Right lobe of liver (tissue), 6 donors: ENCODE results near the gene LBHD1. TPM values are rescaled to one million over a fixed set of nuclear protein-coding genes. Genes with fewer than 3 reads are reported as not detected.

Experiments
- ATAC-seq, 4 donors: fragments of 200-7000 bp; cut with Tn5 transposase; one replicate each; pipeline ENCODE4 v1.9.1; 2020; ENCODE audit warnings: mild to moderate bottlenecking in 4 of 4, moderate library complexity in 4 of 4
- DNase-seq, 3 donors: peaks; one replicate each; pipeline ENCODE4 v3.0.0-alpha.2; 2020
- H3K27ac ChIP-seq, 3 donors: fragments of 200-600 bp; one replicate each; pipeline ENCODE4 v1.8.0; 2022
- H3K27me3 ChIP-seq, 2 donors: fragments of 200-600 bp; one replicate each; pipeline ENCODE4 v1.8.0; 2022
- H3K36me3 ChIP-seq, 4 donors: fragments of 200-600 bp; sonication (generic) in 1 of 4; one replicate each; pipeline versions ENCODE4 v1.5.1 to v1.8.0; 2017 to 2022; ENCODE audit warnings: control low read depth in 1 of 4
- H3K4me1 ChIP-seq, 4 donors: fragments of 200-600 bp; sonication (generic) in 1 of 4; one replicate each; pipeline versions ENCODE4 v1.5.1 to v1.8.0; 2017 to 2022; ENCODE audit warnings: control low read depth in 1 of 4
- H3K4me3 ChIP-seq, 3 donors: fragments of 200-600 bp; one replicate each; pipeline ENCODE4 v1.8.0; 2022
- H3K9me3 ChIP-seq, 4 donors: fragments of 200-600 bp; sonication (generic) in 1 of 4; one replicate each; pipeline versions ENCODE4 v1.5.1 to v1.8.0; 2017 to 2022; ENCODE audit warnings: control low read depth in 1 of 4
- POLR2A ChIP-seq: fragments of 450-650 bp; IDR thresholded peaks from one replicate; pipeline ENCODE4 v1.6.1; 2017; ENCODE audit warnings: antibody characterized with exemption, mild to moderate bottlenecking
- WGBS: methylation state at CpG from one replicate; pipeline ENCODE4 v1.1.6; 2018; ENCODE audit warnings: low coverage, low lambda C conversion rate; ENCODE audit not compliant: insufficient coverage; ENCODE audit errors: missing lambda C conversion rate; 5-methylcytosine and 5-hydroxymethylcytosine counted together
- intact Hi-C, 2 donors: fragments of 100-400 bp; cut with DNase I; formaldehyde crosslinking; loops; one replicate each; pipeline versions ENCODE4 v1.11.2 to v1.14.1; 2022
- total RNA-seq, 6 experiments: library from RNA; depleted of rRNA in 2 of 6; stranded (reverse); fragments of >200 nt in 2 of 6; fragmentation: NEBNext Ultra II Directional in 3 of 6; extraction: Animal tissue kit (Norgen Biotek cat#: 25700) in 3 of 6; gene quantifications; one replicate each; pipeline versions ENCODE4 v1.1.0 to v1.2.4, GENCODE V29; 2016 to 2023
- TF ChIP-seq, protein P1 (sequence below), 4 donors: fragments of 200-600 bp in 3 of 4; fragments of 450-650 bp in 1 of 4; IDR thresholded peaks; one replicate each; pipeline versions ENCODE4 v1.5.1 to v1.8.0; 2016 to 2022; ENCODE audit warnings: antibody characterized with exemption in 4 of 4, mild to moderate bottlenecking in 2 of 4
- donor health status: DM: no; HTN: yes; CAD: no.
- donor health status: DM: no; HTN: no; CAD: no.
- donor health status: DM: no; HTN: no; CAD: no.
- donor health status: DM: no; HTN: yes; CAD: no.
- donor health status: DM: no; HTN: yes; CAD: no.

The LBHD1 gene
- total RNA-seq, 6 experiments from 2014 or later = 2.7 to 6.5 (median 3.7) TPM

DNA sequence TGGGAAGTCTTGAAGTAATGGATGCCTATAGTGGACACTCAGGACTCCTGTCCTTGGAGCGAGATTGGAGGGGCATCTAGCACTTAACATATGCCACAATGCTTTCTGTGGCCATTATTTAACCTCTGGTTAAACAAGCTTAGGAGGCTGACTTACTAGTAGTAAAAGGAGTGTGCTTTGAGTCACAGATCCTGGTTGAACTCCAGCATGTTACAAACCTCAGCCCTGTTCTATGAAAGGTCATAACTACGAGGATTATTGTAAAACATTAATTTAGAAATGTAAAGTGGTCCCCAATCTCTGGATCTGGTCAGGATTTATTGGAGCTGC, 1.1 kb upstream of the LBHD1 start:
- H3K9me3 ChIP-seq = no peaks in the 10 kb centered on the region
- H3K27ac ChIP-seq = no peak overlapping the region
- H3K36me3 ChIP-seq = peaks cover 0 to 26% (median 0%) of the 10 kb centered on the region in 4 donors
- no peak for DNase-seq
- H3K27me3 ChIP-seq = no peaks in the 10 kb centered on the region
- TF ChIP-seq, protein P1, sequence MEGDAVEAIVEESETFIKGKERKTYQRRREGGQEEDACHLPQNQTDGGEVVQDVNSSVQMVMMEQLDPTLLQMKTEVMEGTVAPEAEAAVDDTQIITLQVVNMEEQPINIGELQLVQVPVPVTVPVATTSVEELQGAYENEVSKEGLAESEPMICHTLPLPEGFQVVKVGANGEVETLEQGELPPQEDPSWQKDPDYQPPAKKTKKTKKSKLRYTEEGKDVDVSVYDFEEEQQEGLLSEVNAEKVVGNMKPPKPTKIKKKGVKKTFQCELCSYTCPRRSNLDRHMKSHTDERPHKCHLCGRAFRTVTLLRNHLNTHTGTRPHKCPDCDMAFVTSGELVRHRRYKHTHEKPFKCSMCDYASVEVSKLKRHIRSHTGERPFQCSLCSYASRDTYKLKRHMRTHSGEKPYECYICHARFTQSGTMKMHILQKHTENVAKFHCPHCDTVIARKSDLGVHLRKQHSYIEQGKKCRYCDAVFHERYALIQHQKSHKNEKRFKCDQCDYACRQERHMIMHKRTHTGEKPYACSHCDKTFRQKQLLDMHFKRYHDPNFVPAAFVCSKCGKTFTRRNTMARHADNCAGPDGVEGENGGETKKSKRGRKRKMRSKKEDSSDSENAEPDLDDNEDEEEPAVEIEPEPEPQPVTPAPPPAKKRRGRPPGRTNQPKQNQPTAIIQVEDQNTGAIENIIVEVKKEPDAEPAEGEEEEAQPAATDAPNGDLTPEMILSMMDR (IDR thresholded peaks at IDR 0.05) = no peak
- no peak for TF ChIP-seq POLR2A
- no peak for ATAC-seq
- no peak overlapping the region for H3K4me3 ChIP-seq
- WGBS = 76% methylated on average over 2 of the region's 2 CpGs
- peaks cover 0 to 50% (median 18%) of the 10 kb centered on the region in 4 donors for H3K4me1 ChIP-seq
- intact Hi-C loops = loop anchor here in 1 of 2 donors (10.0 kb wide), 1 partner anchor 58 kb away; the partner anchor contains the start of genes EML3 and ROM1

- Histone ChIP-seq H3K36me3 (peaks cover 0 to 19% (median 0%) of the 10 kb centered on the region in 4 donors), H3K27ac (peak overlapping the region; percentile 80 to 90 (median 87)), H3K4me3 (peak overlapping the region; percentile 80 to 97 (median 95)), H3K4me1 (peaks cover 0 to 51% (median 18%) of the 10 kb centered on the region in 4 donors), H3K27me3 (no peaks in the 10 kb centered on the region), H3K9me3 (no peaks in the 10 kb centered on the region)
- ATAC-seq = peak; percentile 18 to 39 (median 33)
- TF ChIP-seq, protein P1 (IDR thresholded peaks at IDR 0.05) = no peak
- TF ChIP-seq POLR2A = no peak
- 1% methylated on average over 16 of the region's 17 CpGs for WGBS
- DNase-seq = no peak
- intact Hi-C loops = loop anchor here in 1 of 2 donors (10.0 kb wide), 1 partner anchor 56 kb away; the partner anchor contains the start of genes EML3 and ROM1
Measured at GRCh38 chr11:62671236-62671607, 845 bp downstream of the LBHD1 start.

DNA sequence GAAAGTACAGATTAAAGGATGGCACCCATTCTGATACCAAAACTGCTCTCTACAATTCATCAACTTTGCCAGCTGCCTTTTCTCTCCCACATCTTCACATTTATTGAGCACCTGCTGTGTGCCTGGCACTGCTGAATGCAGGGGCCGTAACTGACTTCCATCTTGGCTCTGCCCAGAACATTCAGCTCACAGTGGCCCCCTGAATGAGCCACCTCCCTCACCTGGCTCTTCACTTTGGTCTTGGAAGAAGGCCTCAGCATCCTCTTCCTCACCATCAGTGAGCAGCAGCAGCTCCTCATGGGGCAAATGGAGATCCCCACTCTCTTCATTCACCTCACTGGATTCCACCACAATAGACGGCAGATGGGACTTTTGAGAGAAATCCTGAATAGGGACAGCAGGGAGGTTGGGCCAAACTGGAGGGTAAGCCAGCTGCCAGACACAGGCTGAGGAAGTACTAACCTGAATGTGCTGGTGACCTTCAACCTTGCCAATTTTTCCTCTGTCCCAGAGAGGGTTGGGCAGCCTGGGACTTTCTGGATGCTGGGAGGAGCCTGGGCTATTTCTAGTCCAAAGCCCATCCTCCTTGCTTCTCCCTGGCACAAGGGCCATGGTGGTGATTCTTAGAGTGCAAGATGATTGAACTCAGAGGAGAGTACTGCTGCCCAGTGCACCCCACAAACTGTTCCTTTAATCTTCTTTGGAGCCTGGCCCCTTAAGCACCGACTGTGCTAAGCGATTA, 2.5 kb downstream of the LBHD1 start:
- ATAC-seq (peak; percentile 35 to 56 (median 44)), DNase-seq (peak; percentile 55 to 82 (median 80))
- peaks cover 0 to 12% (median 0%) of the 10 kb centered on the region in 4 donors for H3K36me3 ChIP-seq
- H3K27ac ChIP-seq = peak overlapping the region in 2 of 3 donors; percentile 27 to 55
- peaks cover 0 to 57% (median 20%) of the 10 kb centered on the region in 4 donors for H3K4me1 ChIP-seq
- intact Hi-C loops = loop anchor here in 1 of 2 donors (10.0 kb wide), 1 partner anchor 55 kb away; the partner anchor contains the start of genes EML3 and ROM1
- no peak for TF ChIP-seq POLR2A
- TF ChIP-seq, protein P1 (IDR thresholded peaks at IDR 0.05) = no peak
- 58% methylated on average over 4 of the region's 4 CpGs for WGBS
- H3K27me3 ChIP-seq = no peaks in the 10 kb centered on the region
- H3K4me3 ChIP-seq = no peak overlapping the region
- no peaks in the 10 kb centered on the region for H3K9me3 ChIP-seq

DNA sequence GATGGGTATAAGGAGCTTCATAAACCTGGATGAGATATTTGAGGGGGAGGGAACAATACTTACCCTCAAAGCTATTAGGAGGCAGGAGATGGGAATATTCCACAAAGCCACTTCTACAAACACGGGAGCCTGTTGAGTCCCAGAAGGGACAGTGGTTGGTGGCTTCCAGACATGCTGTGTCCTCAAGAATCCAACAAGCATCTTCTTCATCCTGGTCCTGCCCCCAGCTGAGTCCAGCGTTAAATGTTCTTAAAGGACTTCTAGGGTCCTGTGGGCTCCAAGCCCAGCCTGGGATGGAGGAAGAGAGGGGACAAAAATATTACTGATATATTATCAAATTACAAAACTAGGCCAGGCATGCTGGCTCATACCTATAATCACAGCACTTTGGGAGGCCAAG, 4.6 kb downstream of the LBHD1 start:
- ATAC-seq (no peak), DNase-seq (no peak)
- Histone ChIP-seq H3K27ac (no peak overlapping the region), H3K36me3 (peaks cover 0 to 8% (median 0%) of the 10 kb centered on the region in 4 donors), H3K4me3 (no peak overlapping the region), H3K9me3 (no peaks in the 10 kb centered on the region), H3K27me3 (no peaks in the 10 kb centered on the region), H3K4me1 (peaks cover 0 to 52% (median 15%) of the 10 kb centered on the region in 4 donors)
- WGBS = 73% methylated on average over 2 of the region's 2 CpGs
- intact Hi-C loops = no loop called here
- TF ChIP-seq, protein P1 (IDR thresholded peaks at IDR 0.05) = no peak
- TF ChIP-seq POLR2A = no peak
